NCI-H1105 treated with DMSO at 0.1 percent for 48 hours (cell line): Measurements from ENCODE around the gene CREM.
A peak's percentile ranks its signal among the peaks of the same experiment; 100 is the strongest.
"Not testable (repeated sequence)": the region's sequence is repeated elsewhere in the genome, so short reads cannot be mapped to it uniquely, and the experiment has no call there.

Source experiments
- DNase-seq: peaks from one replicate; lab custom pipeline; 2025; lab: John Stamatoyannopoulos, UW

CREM gene

GRCh38 chr10:35194471-35194870 is 67.8 kb downstream of the CREM start:
- DNase-seq = no peak

GRCh38 chr10:35194906-35195305 is 68.3 kb downstream of the CREM start:
- DNase-seq = no peak

- DNase-seq = peak; percentile 80
Observed at GRCh38 chr10:35195361-35196306, 69.0 kb downstream of the CREM start.

- DNase-seq = no peak
Observed at GRCh38 chr10:35200487-35200886, 73.8 kb downstream of the CREM start.

GRCh38 chr10:35201234-35201633 is 74.6 kb downstream of the CREM start:
- DNase-seq = no peak

GRCh38 chr10:35202050-35202449 is 75.4 kb downstream of the CREM start:
- DNase-seq = no peak

GRCh38 chr10:35203745-35204144 is 77.1 kb downstream of the CREM start:
- DNase-seq = no peak

GRCh38 chr10:35204650-35205319 is 78.1 kb downstream of the CREM start:
- no peak for DNase-seq

GRCh38 chr10:35206274-35206673 is 79.6 kb downstream of the CREM start:
- no peak for DNase-seq

GRCh38 chr10:35208536-35208935 is 81.9 kb downstream of the CREM start:
- DNase-seq = no peak

GRCh38 chr10:35208949-35209613 is 82.4 kb downstream of the CREM start:
- no peak for DNase-seq

GRCh38 chr10:35210961-35211360 is 84.3 kb downstream of the CREM start:
- DNase-seq = no peak

GRCh38 chr10:35211390-35211789 is 84.7 kb downstream of the CREM start:
- DNase-seq = no peak

GRCh38 chr10:35212856-35213255 is 86.2 kb downstream of the CREM start:
- DNase-seq = no peak

GRCh38 chr10:35213699-35214098 is 87.1 kb downstream of the CREM start:
- no peak for DNase-seq

- no peak for DNase-seq
Observed at GRCh38 chr10:35214607-35215020, 88.0 kb downstream of the CREM start.

- no peak for DNase-seq
Observed at GRCh38 chr10:35215107-35215506, 88.5 kb downstream of the CREM start.

- DNase-seq = no peak
Observed at GRCh38 chr10:35216303-35216905, 89.8 kb downstream of the CREM start.

- DNase-seq = not testable (repeated sequence)
Observed at GRCh38 chr10:35216956-35217355, 90.3 kb downstream of the CREM start.

- DNase-seq = no peak
Observed at GRCh38 chr10:35217455-35217854, 90.8 kb downstream of the CREM start.

GRCh38 chr10:35218339-35218955 is 91.8 kb downstream of the CREM start:
- peak; percentile 51 for DNase-seq

GRCh38 chr10:35219292-35219691 is 92.6 kb downstream of the CREM start:
- no peak for DNase-seq
